Common myeloid progenitor, CD34-positive (primary cell): Measurements from ENCODE around the gene SEPTIN1.
"Not testable (repeated sequence)": the region's sequence is repeated elsewhere in the genome, so short reads cannot be mapped to it uniquely, and the experiment has no call there.

Experiments used
- CTCF ChIA-PET: fragments of 350-600 bp; sonication (Branson Sonifier 250); formaldehyde crosslinking; loops from one replicate; lab custom pipeline; 2021; ENCODE audit warnings: antibody characterized with exemption; lab: Charles Lee
- POLR2A ChIA-PET: fragments of 350-600 bp; sonication (Branson Sonifier 250); formaldehyde crosslinking; loops from one replicate; lab custom pipeline; 2021; ENCODE audit warnings: antibody characterized with exemption; lab: Charles Lee
- DNase-seq, 3 donors: peaks; one replicate each; pipeline versions ENCODE4 v3.0.0 to v3.0.0-alpha.2; 2013
- H3K27ac ChIP-seq, 2 experiments: 1 replicate in 1 of 2; 2 replicates in 1 of 2; pipeline ENCODE4 v1.7.0; 2013; ENCODE audit warnings: inconsistent platforms in 2 of 2, low read length in 2 of 2, mild to moderate bottlenecking in 2 of 2, low read depth in 1 of 2, moderate library complexity in 1 of 2; ENCODE audit not compliant: severe bottlenecking in 2 of 2, insufficient read depth in 1 of 2, poor library complexity in 1 of 2
- H3K27me3 ChIP-seq, 5 experiments: replicated peaks in 2 of 5; 1 replicate in 3 of 5; 2 replicates in 2 of 5; pipeline versions ENCODE4 v1.6.1 to v1.7.0; 2013; ENCODE audit warnings: low read length in 4 of 5, mild to moderate bottlenecking in 2 of 5, moderate library complexity in 2 of 5, inconsistent platforms in 1 of 5; ENCODE audit not compliant: insufficient read depth in 5 of 5, control insufficient read depth in 4 of 5
- H3K36me3 ChIP-seq, 4 experiments: 1 replicate in 2 of 4; 2 replicates in 2 of 4; pipeline versions ENCODE4 v1.6.1 to v1.7.0; 2013; ENCODE audit warnings: low read length in 3 of 4, control low read depth in 1 of 4, mild to moderate bottlenecking in 1 of 4; ENCODE audit not compliant: control insufficient read depth in 4 of 4, insufficient read depth in 4 of 4
- H3K4me1 ChIP-seq, 4 experiments: 1 replicate in 3 of 4; 2 replicates in 1 of 4; pipeline versions ENCODE4 v1.6.1 to v1.7.1; 2013; ENCODE audit warnings: low read length in 3 of 4, mild to moderate bottlenecking in 3 of 4, control low read depth in 1 of 4, inconsistent platforms in 1 of 4, moderate library complexity in 1 of 4; ENCODE audit not compliant: control insufficient read depth in 4 of 4, insufficient read depth in 4 of 4; ENCODE audit errors: control extremely low read depth in 1 of 4
- H3K4me3 ChIP-seq, 7 experiments: 1 replicate in 4 of 7; 2 replicates in 3 of 7; pipeline versions ENCODE4 v1.5.1 to v1.7.0; 2013; ENCODE audit warnings: mild to moderate bottlenecking in 7 of 7, low read length in 6 of 7, moderate library complexity in 6 of 7, inconsistent platforms in 2 of 7, low read depth in 2 of 7, control low read depth in 1 of 7; ENCODE audit not compliant: insufficient read depth in 4 of 7, control insufficient read depth in 1 of 7; ENCODE audit errors: extremely low read depth in 1 of 7
- H3K9me3 ChIP-seq, 5 experiments: 1 replicate in 4 of 5; 2 replicates in 1 of 5; pipeline versions ENCODE4 v1.6.1 to v1.7.1; 2013; ENCODE audit warnings: low read length in 4 of 5, mild to moderate bottlenecking in 2 of 5, inconsistent platforms in 1 of 5, low read depth in 1 of 5, moderate library complexity in 1 of 5; ENCODE audit not compliant: control insufficient read depth in 4 of 5, insufficient read depth in 2 of 5; ENCODE audit errors: control extremely low read depth in 1 of 5
- WGBS: methylation state at CpG from one replicate; pipeline ENCODE4 v1.1.5; 2013; ENCODE audit not compliant: insufficient coverage; 5-methylcytosine and 5-hydroxymethylcytosine counted together

Gene SEPTIN1

DNA sequence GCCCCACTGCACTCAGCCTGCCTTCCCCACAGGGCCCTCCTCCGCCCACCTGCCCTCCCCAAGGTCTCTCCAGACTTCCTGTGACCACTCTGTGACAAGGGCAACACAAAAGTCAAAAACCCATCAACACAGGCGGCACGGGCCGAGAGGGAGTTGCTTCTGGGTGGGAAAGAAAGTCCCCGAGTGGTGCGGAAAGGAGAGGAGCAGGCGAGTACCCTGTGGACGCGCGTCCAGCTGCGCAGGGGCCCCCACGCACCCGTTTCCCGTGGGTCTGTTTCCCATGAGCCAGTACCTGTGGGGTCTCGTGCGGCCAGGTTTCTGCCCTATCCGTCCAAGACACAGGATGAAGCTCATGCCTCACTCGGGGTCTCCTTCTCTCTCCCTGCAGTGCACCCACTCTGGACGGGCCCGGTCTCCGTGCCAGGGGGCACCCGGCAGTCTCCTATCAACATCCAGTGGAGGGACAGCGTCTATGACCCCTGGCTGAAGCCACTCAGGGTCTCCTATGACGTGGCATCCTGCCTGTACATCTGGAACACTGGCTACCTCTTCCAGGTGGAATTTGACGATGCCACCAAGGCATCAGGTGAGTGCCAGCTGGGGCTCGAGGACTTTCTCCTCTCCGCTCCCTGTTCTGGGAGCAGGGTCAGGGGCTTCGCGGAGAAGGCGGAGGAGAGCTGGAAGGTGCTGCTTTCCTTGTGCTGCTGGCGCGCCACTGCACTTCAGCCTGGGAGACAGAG lies 39.4 kb downstream of the SEPTIN1 start:
- peaks cover 0 to 12% (median 0%) of the 10 kb centered on the region in 4 experiments for H3K4me1 ChIP-seq
- no peak for DNase-seq
- 93% methylated on average over 27 of the region's 32 CpGs for WGBS
- CTCF ChIA-PET: interaction anchor here (0.5 to 1.3 kb wide), 2 partner anchors 9 to 11 kb away, joined by 3 to 4 read pairs; no protein-coding TSS in a partner anchor
- H3K27me3 ChIP-seq: no peaks in the 10 kb centered on the region
- H3K4me3 ChIP-seq: no peak overlapping the region
- H3K27ac ChIP-seq: no peak overlapping the region
- no peaks in the 10 kb centered on the region for H3K9me3 ChIP-seq
- H3K36me3 ChIP-seq: peaks cover 0 to 2% (median 0%) of the 10 kb centered on the region in 4 experiments
- POLR2A ChIA-PET: interaction anchor here (0.6 kb wide), 1 partner anchor 27 kb away, joined by 3 read pairs; no protein-coding TSS in a partner anchor

DNA sequence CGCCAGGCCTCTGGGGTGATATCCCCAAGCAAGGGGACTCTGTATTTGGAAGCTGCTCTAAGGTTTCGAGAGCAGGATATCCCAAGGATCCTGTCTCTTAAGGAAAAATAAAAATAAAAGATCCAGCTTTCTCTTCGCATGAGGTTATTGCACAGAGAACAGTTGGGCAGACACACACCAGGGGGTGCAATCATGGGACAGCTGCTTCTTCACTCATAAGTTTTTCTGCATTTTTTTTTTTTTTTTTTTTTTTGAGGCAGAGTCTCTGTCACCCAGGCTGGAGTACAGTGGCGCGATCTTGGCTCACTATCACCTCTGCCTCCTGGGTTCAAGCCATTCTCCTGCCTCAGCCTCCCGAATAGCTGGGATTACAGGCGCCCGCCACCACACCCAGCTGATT lies 40.4 kb downstream of the SEPTIN1 start:
- not testable (repeated sequence) for H3K27me3 ChIP-seq, H3K9me3 ChIP-seq, H3K4me3 ChIP-seq, H3K27ac ChIP-seq, H3K36me3 ChIP-seq
- CTCF ChIA-PET: interaction anchor here (1.1 to 1.3 kb wide), 2 partner anchors 12 to 17 kb away, joined by 3 to 4 read pairs; no protein-coding TSS in a partner anchor
- POLR2A ChIA-PET: interaction anchor here (0.6 kb wide), 1 partner anchor 26 kb away, joined by 3 read pairs; no protein-coding TSS in a partner anchor
- peak in 2 of 3 donors; percentile 21 to 22 for DNase-seq
- 90% methylated on average over 2 of the region's 8 CpGs for WGBS
- H3K4me1 ChIP-seq: peaks cover 0 to 20% (median 7%) of the 10 kb centered on the region in 4 experiments

DNA sequence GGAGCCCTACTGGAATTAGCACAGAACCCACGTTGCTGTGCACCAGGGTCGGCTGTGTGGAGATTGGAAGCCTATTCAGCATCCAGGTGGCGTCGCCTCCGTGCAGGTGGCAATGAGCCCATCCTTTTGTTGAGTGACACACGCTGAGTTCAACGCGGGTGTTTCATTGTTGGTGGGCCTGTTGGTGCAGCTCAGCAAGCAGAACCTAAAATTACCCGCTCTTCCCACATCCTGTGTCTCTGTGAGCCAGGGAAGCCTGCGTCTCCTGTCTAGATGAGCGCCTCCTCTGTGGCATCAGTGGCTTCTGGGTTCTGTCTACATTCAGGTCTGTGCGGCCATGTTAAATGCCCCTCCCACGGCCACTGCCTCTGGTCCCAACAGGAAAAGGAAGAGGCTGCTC lies 41.7 kb downstream of the SEPTIN1 start:
- Histone ChIP-seq H3K27ac (no peak overlapping the region), H3K27me3 (no peaks in the 10 kb centered on the region), H3K4me1 (peaks cover 0 to 25% (median 12%) of the 10 kb centered on the region in 4 experiments), H3K9me3 (no peaks in the 10 kb centered on the region), H3K4me3 (no peak overlapping the region), H3K36me3 (peaks cover 0 to 2% (median 0%) of the 10 kb centered on the region in 4 experiments)
- 95% methylated on average over 13 of the region's 13 CpGs for WGBS
- ChIA-PET CTCF (interaction anchor here (1.2 kb wide), 1 partner anchor 69 kb away, joined by 3 read pairs; no protein-coding TSS in a partner anchor), POLR2A (no interaction called here)
- no peak for DNase-seq

DNA sequence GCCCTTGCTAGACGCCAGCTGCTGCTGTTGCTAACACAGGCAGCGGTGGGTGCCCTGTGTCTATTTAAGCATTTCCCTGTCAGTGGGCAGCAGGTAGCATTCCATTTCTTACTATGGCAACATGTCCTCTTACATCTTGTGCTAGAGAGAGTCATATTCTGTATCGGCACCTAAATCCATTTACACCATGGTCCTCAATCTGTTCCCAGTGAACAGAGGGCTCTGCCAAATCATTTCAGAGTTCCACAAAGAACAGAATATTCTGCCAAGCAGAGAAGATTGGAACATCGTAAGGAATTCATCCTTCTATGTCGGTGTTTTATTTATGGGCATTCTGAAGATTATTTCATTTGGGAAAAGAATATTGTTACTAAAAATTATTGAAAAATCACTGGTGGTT lies 43.6 kb downstream of the SEPTIN1 start:
- WGBS: 100% methylated on average over 1 of the region's 5 CpGs
- peaks cover 0 to 27% (median 13%) of the 10 kb centered on the region in 4 experiments for H3K4me1 ChIP-seq
- H3K27me3 ChIP-seq, H3K27ac ChIP-seq, DNase-seq, CTCF ChIA-PET, H3K36me3 ChIP-seq, H3K4me3 ChIP-seq, POLR2A ChIA-PET, H3K9me3 ChIP-seq: not testable (repeated sequence)

DNA sequence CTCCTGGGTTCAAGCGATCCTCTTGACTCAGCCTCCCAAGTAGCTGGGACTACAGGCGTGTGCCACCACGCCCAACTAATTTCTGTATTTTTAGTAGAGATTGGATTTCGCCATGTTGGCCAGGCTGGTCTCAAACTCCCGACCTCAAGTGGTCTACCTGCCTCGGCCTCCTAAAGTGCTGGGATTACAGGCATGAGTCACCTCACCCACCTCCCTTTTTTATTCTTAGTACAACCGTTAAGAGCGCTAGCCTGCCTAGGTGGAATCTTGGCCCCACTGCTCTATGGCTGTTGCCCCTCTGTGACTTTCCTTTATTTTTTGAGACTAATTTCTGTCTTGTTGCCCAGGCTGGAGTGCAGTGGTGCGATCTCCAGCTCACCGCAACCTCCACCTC lies 44.4 kb downstream of the SEPTIN1 start:
- CTCF ChIA-PET, POLR2A ChIA-PET, H3K27me3 ChIP-seq, H3K4me3 ChIP-seq, H3K36me3 ChIP-seq, H3K27ac ChIP-seq, DNase-seq, H3K9me3 ChIP-seq: not testable (repeated sequence)
- peaks cover 0 to 27% (median 13%) of the 10 kb centered on the region in 4 experiments for H3K4me1 ChIP-seq
- WGBS: 99% methylated on average over 8 of the region's 10 CpGs

DNA sequence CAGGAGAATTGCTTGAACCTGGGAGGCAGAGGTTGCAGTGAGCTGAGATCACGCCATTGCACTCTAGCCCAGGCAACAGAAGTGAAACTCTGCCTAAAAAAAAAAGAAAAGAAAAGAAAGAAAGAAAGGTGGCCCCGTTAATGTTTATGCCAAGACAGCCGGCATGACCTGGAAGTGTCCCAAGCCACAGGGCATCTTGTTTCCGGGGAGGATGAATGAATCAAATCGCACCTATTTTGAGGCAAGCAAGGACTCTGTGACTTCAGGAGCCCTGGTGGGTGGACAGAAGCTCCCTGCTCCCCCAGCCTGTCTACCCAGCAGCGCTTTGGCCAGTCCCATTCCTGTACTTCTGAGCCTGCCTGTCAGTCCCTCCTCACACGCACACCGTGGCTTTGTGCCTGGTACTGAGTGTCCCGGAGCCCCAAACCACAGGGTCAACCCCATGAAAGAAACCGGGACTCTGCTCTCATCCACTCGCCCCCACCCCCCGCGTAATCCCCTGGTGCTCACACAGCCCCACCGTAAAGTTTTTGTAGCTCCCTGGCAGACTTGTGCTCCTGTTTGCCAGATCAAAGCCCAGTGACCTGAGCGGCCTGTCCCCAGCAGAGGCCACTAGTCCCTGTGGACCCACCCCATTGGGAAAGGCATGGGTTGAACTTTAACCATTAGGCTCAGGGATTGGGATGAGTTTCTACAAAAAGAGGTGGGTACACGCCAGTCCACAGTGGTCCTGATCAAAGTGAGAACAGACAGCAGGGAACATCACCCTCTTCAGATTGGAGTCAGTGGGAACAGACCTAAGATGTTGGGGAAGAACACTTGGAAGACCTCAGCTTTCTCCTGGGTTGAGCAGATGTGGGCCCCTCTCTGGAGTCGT lies 46.5 kb downstream of the SEPTIN1 start:
- 50% methylated on average over 14 of the region's 17 CpGs for WGBS
- no peaks in the 10 kb centered on the region for H3K9me3 ChIP-seq
- H3K27ac ChIP-seq: peak overlapping the region in 1 of 2 experiments; percentile 73
- H3K36me3 ChIP-seq: no peaks in the 10 kb centered on the region
- peaks cover 0 to 19% (median 13%) of the 10 kb centered on the region in 4 experiments for H3K4me1 ChIP-seq
- CTCF ChIA-PET: interaction anchor here (0.9 kb wide), 1 partner anchor 19 kb away, joined by 4 read pairs; the partner anchor contains the start of gene CD2BP2
- peak in 1 of 3 donors; percentile 64 for DNase-seq
- peak overlapping the region; percentile 59 to 88 (median 73) for H3K4me3 ChIP-seq
- no peaks in the 10 kb centered on the region for H3K27me3 ChIP-seq
- POLR2A ChIA-PET: interaction anchor here (0.6 kb wide), 1 partner anchor 9 kb away, joined by 3 read pairs; no protein-coding TSS in a partner anchor
